ENCODE measurements around the gene LPO.

LPO gene

DNA sequence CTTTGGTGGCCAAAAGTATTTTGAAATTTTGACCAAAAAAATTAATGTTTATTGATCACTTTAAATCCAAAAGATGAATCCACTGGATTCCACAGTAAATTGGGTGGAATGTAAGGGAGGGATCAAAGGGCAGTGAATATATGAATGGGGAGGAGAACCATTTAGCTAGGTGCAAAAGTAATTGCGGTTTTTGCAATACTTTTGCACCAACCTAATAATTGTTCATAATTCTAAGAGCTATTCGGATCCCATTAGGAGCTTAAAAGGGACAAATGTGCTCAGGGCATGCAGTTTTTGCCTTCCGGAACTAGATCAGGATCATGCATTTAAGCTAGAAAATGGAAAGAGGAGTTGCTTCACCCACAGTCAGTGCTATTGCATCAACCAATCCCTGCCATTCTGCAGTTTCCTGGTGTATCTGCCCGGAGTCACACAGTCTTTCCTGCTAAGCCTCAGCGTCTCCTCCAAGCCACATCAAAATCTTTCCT, at the start of gene LPO:
Gene LPO (plus strand): TSS at position 438 of the 488 bp plus-strand sequence. CDS start 4,396 bp downstream, outside the sequence.
- no peaks in the 10 kb centered on the region for H3K9me3 Mint-ChIP-seq
- peaks cover 80% of the 10 kb centered on the region for H3K27me3 Mint-ChIP-seq
- no peaks in the 10 kb centered on the region for H3K4me1 Mint-ChIP-seq
- CTCF ChIA-PET = interaction anchor here (1.4 kb wide), 1 partner anchor 22 kb away, joined by 3 read pairs; no protein-coding TSS in a partner anchor
- no peaks in the 10 kb centered on the region for H3K36me3 Mint-ChIP-seq
- DNase-seq = no peak
- no peak within 1 kb of the TSS for H3K4me3 Mint-ChIP-seq
- no peak within 1 kb of the TSS for H3K27ac Mint-ChIP-seq

DNA sequence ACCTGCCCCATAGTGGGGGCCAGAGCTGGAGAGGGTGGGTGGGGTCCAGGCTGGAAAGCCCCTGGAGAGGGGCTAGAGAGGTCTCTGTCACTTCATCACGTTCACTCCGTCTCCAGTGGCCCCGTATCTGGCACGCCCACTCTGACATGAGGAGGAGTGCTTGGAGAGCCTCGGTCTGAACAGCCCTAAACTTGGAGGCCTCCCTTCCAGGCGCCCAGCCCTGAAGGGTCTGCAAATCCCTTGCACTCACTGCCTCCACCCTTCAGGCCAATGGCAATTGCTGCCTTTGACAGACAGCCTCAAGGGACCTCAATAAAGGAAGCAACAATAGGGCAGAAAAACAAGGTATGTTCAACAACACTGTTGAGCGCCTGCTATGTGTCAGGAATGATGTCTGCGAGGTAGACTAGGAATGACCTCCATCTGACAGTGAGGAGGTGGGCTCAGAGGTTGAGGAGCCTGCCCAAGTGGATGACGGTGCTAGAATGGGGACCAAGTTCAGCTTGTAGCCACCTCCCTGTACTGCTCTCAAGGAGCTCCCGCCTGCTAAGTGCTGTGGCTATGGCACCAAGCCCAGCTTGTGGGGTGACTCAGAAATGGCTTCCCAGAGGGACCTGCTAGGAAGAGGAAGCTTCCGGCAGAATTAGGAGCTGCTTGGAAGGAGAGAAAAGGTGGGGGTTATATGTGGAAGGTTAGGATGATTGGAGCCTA, 48.8 kb upstream of the LPO start:
- peaks cover 4% of the 10 kb centered on the region for H3K4me1 Mint-ChIP-seq
- no peak overlapping the region for H3K27ac Mint-ChIP-seq
- H3K4me3 Mint-ChIP-seq = no peak overlapping the region
- no peak for DNase-seq
- H3K36me3 Mint-ChIP-seq = no peaks in the 10 kb centered on the region
- H3K9me3 Mint-ChIP-seq = no peaks in the 10 kb centered on the region
- H3K27me3 Mint-ChIP-seq = peaks cover 36% of the 10 kb centered on the region
- CTCF ChIA-PET = interaction anchor here (1.0 to 1.8 kb wide), 3 partner anchors 11 to 62 kb away, joined by 3 to 9 read pairs (median 3); no protein-coding TSS in a partner anchor

DNA sequence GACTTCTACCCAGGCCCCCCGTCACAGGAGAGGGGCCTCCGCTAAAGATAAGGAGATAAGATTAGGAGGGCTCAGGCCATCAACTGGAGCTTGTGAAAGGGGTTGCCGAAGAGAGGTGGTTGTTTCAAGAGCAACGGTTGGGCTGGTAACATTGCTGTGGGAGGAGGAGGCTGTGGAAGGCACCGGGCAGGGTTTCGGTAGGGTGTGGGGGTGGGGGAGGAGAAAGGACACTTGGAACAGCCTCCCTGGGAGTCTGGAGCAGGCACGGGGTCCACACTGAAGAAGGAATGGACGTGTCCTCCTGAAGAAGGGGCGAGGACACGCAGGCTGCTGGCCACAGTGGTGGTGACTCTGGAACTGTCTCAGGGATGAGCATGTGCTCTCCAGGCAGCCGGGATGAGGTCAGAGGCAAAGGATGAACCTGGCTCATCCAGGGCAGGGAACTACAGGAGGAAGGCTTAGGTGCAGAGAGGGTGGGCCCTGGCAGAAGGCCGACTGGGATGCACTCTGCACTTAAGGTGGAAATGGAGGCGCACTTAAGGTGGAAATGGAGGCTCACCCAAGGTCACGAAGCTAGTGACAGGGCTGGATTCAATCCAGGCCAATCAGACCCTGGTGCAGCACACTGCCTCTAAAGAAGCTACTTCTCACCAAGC, 47.0 kb upstream of the LPO start:
- Mint-ChIP-seq H3K9me3 (no peaks in the 10 kb centered on the region), H3K27me3 (peaks cover 44% of the 10 kb centered on the region), H3K36me3 (no peaks in the 10 kb centered on the region), H3K4me3 (no peak overlapping the region), H3K4me1 (no peaks in the 10 kb centered on the region), H3K27ac (no peak overlapping the region)
- CTCF ChIA-PET = interaction anchor here (1.8 kb wide), 1 partner anchor 9 kb away, joined by 9 read pairs; no protein-coding TSS in a partner anchor
- DNase-seq = no peak

DNA sequence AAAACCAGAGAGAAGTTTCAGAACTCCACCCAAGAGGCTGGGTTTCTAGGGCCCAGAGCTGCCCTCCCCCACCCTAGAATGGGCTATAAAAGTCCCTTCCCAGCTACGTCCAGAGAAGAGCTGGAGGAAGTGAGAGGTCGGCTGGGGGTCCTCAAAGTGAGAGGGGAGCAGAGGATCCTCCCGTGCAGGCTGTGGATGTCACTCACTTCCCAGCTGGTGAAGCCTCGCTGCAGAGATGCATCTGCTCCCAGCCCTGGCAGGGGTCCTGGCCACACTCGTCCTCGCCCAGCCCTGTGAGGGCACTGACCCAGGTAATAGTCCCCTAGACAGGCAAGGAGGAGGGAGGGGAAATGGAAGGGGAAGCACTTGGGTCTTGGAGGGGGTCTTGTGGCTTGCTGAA, 45.8 kb upstream of the LPO start, which contains the start of gene EPX:
Gene EPX (plus strand): TSS at position 115 of the 400 bp plus-strand sequence. CDS start 121 bp downstream, at position 236.
- Mint-ChIP-seq H3K27ac (no peak within 1 kb of the TSS), H3K4me1 (no peaks in the 10 kb centered on the region), H3K9me3 (no peaks in the 10 kb centered on the region), H3K27me3 (peaks cover 48% of the 10 kb centered on the region), H3K4me3 (no peak within 1 kb of the TSS), H3K36me3 (no peaks in the 10 kb centered on the region)
- CTCF ChIA-PET = interaction anchor here (0.6 kb wide), 1 partner anchor 70 kb away, joined by 3 read pairs; no protein-coding TSS in a partner anchor
- DNase-seq = no peak

DNA sequence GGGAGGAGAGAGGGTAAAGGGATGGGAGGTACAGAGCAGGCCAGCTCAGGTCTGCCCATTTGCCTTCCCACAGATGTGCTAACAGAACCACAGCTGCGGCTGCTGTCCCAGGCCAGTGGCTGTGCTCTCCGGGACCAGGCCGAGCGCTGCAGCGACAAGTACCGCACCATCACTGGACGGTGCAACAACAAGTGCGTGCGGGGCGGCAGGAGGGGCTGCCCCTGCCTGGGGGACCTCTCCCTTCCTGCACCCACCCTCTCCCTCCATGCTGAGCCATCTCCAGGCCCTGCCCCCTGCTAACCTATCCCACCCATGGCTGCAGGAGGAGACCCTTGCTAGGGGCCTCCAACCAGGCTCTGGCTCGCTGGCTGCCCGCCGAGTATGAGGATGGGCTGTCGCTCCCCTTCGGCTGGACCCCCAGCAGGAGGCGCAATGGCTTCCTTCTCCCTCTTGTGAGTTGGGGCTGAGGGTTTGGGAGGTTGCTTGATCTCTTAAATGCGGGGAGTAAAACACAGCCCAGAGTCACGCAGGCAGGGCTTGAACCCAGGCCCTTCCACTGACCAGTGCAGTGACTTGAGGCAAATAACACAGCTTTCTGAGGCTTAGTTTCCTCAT, 44.6 kb upstream of the LPO start:
- Mint-ChIP-seq H3K4me1 (no peaks in the 10 kb centered on the region), H3K4me3 (no peak overlapping the region), H3K27me3 (peaks cover 52% of the 10 kb centered on the region), H3K27ac (no peak overlapping the region), H3K9me3 (no peaks in the 10 kb centered on the region), H3K36me3 (no peaks in the 10 kb centered on the region)
- DNase-seq = no peak
- CTCF ChIA-PET = interaction anchor here (0.8 to 1.5 kb wide), 2 partner anchors 11 to 21 kb away, joined by 3 to 5 read pairs; no protein-coding TSS in a partner anchor

DNA sequence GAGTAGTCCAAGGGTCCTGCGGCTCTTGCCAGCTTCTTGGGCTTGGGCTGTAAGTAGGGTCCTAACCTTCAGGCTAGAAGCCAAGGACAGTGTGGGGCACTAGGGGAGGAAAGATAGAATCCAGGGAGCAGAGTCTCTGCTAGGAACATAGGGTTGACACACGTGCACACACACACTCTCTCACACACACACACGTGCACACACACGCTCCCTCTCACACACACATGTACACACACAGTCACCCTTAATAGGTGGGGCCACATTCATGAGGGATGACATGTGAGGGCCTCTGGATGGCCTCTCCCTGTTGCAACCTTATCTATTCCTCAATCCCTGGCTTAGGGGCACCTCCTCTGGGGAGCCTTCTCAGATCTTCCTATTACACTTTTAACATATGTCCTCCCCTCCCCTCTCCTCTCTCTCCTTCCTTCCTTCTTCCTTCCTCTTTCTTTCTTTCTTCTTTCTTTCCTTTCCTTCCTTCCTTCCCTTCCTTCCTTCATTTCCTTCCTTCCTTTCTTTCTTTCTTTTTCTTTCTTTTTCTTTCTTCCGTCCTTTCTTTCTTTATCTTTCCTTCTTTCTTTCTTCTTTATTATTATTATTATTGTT, 42.8 kb upstream of the LPO start:
- no peak for DNase-seq
- Mint-ChIP-seq H3K27ac (no peak overlapping the region), H3K27me3 (peaks cover 56% of the 10 kb centered on the region), H3K4me3 (no peak overlapping the region), H3K36me3 (no peaks in the 10 kb centered on the region), H3K4me1 (no peaks in the 10 kb centered on the region), H3K9me3 (no peaks in the 10 kb centered on the region)
- CTCF ChIA-PET = interaction anchor here (1.5 kb wide), 1 partner anchor 9 kb away, joined by 5 read pairs; no protein-coding TSS in a partner anchor

DNA sequence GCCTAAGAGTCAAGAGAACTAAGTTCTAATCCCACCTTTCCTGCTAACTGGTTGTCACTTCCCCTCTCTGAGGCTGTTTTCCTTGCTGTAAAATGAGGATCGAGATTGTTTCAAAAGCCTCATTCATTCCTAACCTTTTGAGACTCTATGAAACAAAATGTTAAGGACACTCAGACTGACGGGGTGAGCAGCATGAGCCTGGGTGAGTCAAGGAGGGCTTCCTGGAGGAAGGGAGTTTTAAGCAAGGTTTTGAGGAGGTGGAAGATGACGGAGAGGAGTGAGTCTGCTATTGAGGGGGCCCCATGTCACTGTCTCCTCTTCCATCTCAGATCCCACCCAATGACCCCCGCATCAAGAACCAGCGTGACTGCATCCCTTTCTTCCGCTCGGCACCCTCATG, 41.8 kb upstream of the LPO start:
- Mint-ChIP-seq H3K4me3 (no peak overlapping the region), H3K27ac (no peak overlapping the region), H3K4me1 (no peaks in the 10 kb centered on the region), H3K9me3 (no peaks in the 10 kb centered on the region), H3K27me3 (peaks cover 54% of the 10 kb centered on the region), H3K36me3 (no peaks in the 10 kb centered on the region)
- no peak for DNase-seq
- CTCF ChIA-PET = interaction anchor here (0.6 kb wide), 1 partner anchor 172 kb away, joined by 3 read pairs; no protein-coding TSS in a partner anchor

DNA sequence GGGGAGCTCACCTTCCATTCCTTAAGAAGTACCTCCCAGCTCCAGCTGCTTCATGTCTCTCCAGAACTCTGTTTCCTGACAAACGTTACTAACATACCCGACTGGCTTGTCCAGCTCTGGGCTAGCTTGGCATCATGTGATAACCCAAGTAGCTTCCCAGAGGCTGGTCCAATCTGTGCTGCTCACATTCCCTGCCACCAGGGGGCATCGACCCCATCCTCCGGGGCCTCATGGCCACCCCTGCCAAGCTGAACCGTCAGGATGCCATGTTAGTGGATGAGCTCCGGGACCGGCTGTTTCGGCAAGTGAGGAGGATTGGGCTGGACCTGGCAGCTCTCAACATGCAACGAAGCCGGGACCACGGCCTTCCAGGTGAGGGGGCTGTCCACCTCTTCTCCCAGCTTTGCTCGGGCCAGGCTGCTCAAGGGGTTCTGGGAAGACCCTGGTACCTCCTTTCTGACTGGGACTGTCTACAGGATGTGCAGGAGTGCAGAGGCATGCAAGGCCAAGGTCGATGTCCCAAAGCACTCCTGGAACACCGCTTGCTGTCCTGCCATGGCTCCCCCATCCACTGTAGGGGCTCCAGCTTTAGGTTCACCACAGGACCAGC, 38.3 kb upstream of the LPO start:
- CTCF ChIA-PET = interaction anchor here (0.7 to 3.6 kb wide), 20 partner anchors 10 to 514 kb away, joined by 3 to 30 read pairs (median 4); no protein-coding TSS in a partner anchor
- Mint-ChIP-seq H3K27me3 (peaks cover 43% of the 10 kb centered on the region), H3K27ac (no peak overlapping the region), H3K9me3 (no peaks in the 10 kb centered on the region), H3K36me3 (no peaks in the 10 kb centered on the region), H3K4me1 (no peaks in the 10 kb centered on the region), H3K4me3 (no peak overlapping the region)
- DNase-seq = peak; percentile 73

DNA sequence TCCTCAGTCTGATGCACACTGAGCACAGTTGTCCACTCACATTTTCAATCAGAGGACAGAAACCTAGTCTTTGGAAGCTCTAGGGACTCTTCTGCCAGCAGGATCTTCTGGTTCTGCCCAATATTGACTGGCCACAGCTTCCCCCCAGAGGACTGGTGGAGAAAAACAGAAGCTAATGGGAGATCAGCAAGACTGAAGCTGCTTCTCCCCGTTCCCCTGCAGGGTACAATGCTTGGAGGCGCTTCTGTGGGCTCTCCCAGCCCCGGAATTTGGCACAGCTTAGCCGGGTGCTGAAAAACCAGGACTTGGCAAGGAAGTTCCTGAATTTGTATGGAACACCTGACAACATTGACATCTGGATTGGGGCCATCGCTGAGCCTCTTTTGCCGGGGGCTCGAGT, 35.5 kb upstream of the LPO start:
- Mint-ChIP-seq H3K27me3 (peaks cover 26% of the 10 kb centered on the region), H3K36me3 (no peaks in the 10 kb centered on the region), H3K4me3 (no peak overlapping the region), H3K4me1 (no peaks in the 10 kb centered on the region), H3K9me3 (no peaks in the 10 kb centered on the region), H3K27ac (no peak overlapping the region)
- CTCF ChIA-PET = interaction anchor here (3.0 kb wide), 1 partner anchor 47 kb away, joined by 11 read pairs; no protein-coding TSS in a partner anchor
- no peak for DNase-seq

DNA sequence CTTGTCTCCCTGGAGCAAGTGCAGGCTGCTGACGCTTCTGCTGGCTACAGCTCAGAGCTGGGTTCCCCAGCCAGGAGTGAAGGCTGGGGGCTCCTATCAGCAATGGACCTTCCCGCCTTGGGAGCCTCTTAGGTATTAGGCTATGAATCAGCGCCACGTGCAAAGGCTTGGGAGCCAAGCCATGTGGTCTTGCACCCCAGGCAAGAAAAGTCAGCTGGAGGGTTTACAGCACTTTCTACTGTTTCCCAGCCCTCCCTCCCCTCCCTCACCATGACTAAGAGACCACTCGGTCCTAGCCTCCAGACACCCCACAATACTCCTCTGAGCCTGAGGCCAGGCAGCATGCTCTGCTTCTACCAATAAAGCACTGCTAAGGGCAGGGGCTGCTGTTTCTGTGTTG, 33.6 kb upstream of the LPO start:
- H3K4me3 Mint-ChIP-seq = no peak overlapping the region
- DNase-seq = no peak
- no peaks in the 10 kb centered on the region for H3K9me3 Mint-ChIP-seq
- CTCF ChIA-PET = interaction anchor here (1.3 kb wide), 1 partner anchor 10 kb away, joined by 5 read pairs; no protein-coding TSS in a partner anchor
- H3K4me1 Mint-ChIP-seq = peaks cover under 1% of the 10 kb centered on the region
- H3K36me3 Mint-ChIP-seq = peaks cover 2% of the 10 kb centered on the region
- H3K27me3 Mint-ChIP-seq = peaks cover 12% of the 10 kb centered on the region
- H3K27ac Mint-ChIP-seq = no peak overlapping the region

DNA sequence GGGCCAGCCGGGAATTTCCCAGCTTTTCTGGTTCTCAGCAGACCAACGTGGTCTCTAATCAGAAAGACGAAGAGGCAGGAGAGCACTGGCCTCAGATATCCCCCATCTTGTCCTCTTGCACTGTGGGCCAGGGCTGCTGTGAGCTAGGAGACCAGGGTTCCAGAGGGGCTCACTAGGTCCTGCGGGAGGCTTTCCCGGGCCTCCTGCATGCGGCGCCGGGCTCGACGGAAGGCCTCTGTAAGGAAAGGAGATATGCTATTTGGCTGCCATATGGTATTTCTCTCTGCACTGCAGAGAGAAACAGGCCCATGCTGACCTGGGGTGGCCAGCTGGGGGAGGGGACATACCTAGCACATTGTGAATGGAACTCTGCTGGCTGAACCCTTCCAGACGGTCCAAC, 32.4 kb upstream of the LPO start:
- Mint-ChIP-seq H3K27me3 (peaks cover 7% of the 10 kb centered on the region), H3K4me1 (peaks cover 10% of the 10 kb centered on the region), H3K4me3 (no peak overlapping the region), H3K9me3 (no peaks in the 10 kb centered on the region), H3K36me3 (peaks cover 10% of the 10 kb centered on the region), H3K27ac (no peak overlapping the region)
- CTCF ChIA-PET = no interaction called here
- DNase-seq = no peak

DNA sequence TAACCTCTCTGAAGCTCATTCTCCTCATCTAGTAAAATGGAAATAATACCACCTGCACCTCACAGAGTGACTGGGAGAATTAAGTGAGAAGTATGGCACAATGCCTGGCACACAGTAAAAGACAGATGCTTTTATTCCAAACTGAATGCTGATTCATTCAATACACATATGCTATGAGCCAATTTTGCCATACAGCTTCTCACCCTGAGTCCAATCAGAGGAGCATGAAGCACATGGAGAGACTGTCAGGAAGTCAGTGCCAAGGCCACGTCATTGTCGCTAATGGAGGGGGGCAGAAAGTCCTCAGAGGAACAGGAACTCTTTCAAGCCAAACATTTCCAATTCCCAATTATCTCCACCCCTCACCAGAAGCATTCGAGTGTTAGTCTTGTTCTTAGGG, 30.9 kb upstream of the LPO start:
- Mint-ChIP-seq H3K27me3 (peaks cover 4% of the 10 kb centered on the region), H3K4me1 (peaks cover 12% of the 10 kb centered on the region), H3K27ac (no peak overlapping the region), H3K9me3 (no peaks in the 10 kb centered on the region), H3K4me3 (no peak overlapping the region), H3K36me3 (peaks cover 13% of the 10 kb centered on the region)
- CTCF ChIA-PET = no interaction called here
- no peak for DNase-seq

DNA sequence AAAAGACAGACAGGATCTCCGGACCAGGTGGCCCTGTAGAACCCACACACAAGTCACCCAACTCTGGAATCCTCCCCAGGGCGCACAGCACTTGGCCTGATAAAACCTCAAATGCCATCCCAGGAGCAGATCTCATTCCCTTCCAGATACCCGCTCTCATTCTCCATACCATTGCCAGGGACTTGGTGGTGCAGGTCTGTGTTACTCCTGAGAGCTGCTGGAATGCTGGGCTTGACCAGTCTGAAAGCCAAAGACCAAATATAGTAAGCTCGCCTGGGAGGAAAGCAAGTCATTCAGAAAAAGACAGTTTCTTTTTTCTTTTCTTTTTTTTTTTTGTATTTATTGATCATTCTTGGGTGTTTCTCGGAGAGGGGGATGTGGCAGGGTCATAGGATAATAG, 30.0 kb upstream of the LPO start:
- no peak overlapping the region for H3K27ac Mint-ChIP-seq
- peaks cover 12% of the 10 kb centered on the region for H3K4me1 Mint-ChIP-seq
- H3K4me3 Mint-ChIP-seq = no peak overlapping the region
- no peak for DNase-seq
- CTCF ChIA-PET = no interaction called here
- H3K27me3 Mint-ChIP-seq = no peaks in the 10 kb centered on the region
- H3K9me3 Mint-ChIP-seq = no peaks in the 10 kb centered on the region
- peaks cover 14% of the 10 kb centered on the region for H3K36me3 Mint-ChIP-seq
